ENCODE results near the gene SNN. TPM values are rescaled to one million over a fixed set of nuclear protein-coding genes. Genes with fewer than 3 reads are reported as not detected.

SNN gene
- total and polyA plus RNA-seq, 9 of the 15 experiments (the other 6 are each of a cell fraction or from before 2014, with no cell fraction given): 0.07 to 2.9 (median 1.9) TPM

- POLR2A ChIA-PET: interaction anchor here (0.5 to 1.2 kb wide), 3 partner anchors 11 to 14 kb away, joined by 3 to 5 read pairs (median 3); no protein-coding TSS in a partner anchor
- peak; percentile 72 to 76 for TF ChIP-seq NRF1 (conservative IDR thresholded peaks at IDR 0.05 in 1 of 2, IDR thresholded peaks at IDR 0.05 in 1 of 2)
- no peak for TF ChIP-seq ZBTB5 (IDR thresholded peaks at IDR 0.05)
- peak; percentile 49 for TF ChIP-seq HCFC1 (IDR thresholded peaks at IDR 0.05; ENCODE audit: low read depth, low read length)
- peak; percentile 72 for TF ChIP-seq NR2C1 (IDR thresholded peaks at IDR 0.05)
- peak; percentile 47; the same call in 1 of the 2 replicates for TF ChIP-seq NR2C1 (tag; IDR thresholded peaks at IDR 0.05)
Measured at GRCh38 chr16:11642765-11643116, 25.5 kb upstream of the SNN start.

More at GRCh38 chr16:11642765-11643116, 25.5 kb upstream of the SNN start:
- in situ Hi-C loops (cut with MboI) (no loop called here), intact Hi-C loops (cut with micrococcal nuclease) (no loop called here)
- Histone ChIP-seq H3K4me1 (replicated peaks in 1 of 2; ENCODE audit: control insufficient read depth in 2 of 2, insufficient read depth in 2 of 2, low read length in 2 of 2) (peaks cover 0 to 10% of the 10 kb centered on the region in 2 experiments; a peak in 3 of 5 replicates), H3K4me2 (ENCODE audit: insufficient read depth, low read length) (no peak overlapping the region), H3K4me3 (no peak overlapping the region), H3K79me2 (ENCODE audit: control insufficient read depth, insufficient read depth, low read length) (no peaks in the 10 kb centered on the region), H3K9me3 (replicated peaks; ENCODE audit: control insufficient read depth, insufficient read depth, low read depth, low read length) (no peaks in the 10 kb centered on the region), H2AFZ (ENCODE audit: low read depth, low read length) (no peak overlapping the region), H3K27ac (ENCODE audit: extremely low read depth, low read depth, low read length) (no peak overlapping the region), H3K9ac (ENCODE audit: insufficient read depth in 1 of 2, low read depth in 2 of 2, low read length in 2 of 2) (no peak overlapping the region), H4K20me1 (replicated peaks; ENCODE audit: control insufficient read depth, insufficient read depth, low read length) (0 out of 2 replicates have a peak, but pooled peaks cover 6% of the 10 kb centered on the region), H3K27me3 (ENCODE audit: control insufficient read depth in 2 of 2, insufficient read depth in 2 of 2, low read length in 2 of 2) (peaks cover 5 to 34% of the 10 kb centered on the region in 2 experiments; a peak in 4 of 5 replicates), H3K36me3 (ENCODE audit: control insufficient read depth, insufficient read depth, low read length) (no peaks in the 10 kb centered on the region), H3K9me1 (ENCODE audit: control insufficient read depth, insufficient read depth, low read length) (no peaks in the 10 kb centered on the region)
- 0% methylated on average over 4 of the region's 4 CpGs for WGBS (ENCODE audit: insufficient coverage, low coverage, missing lambda C conversion rate)
- DNase-seq (ENCODE audit: extremely low read depth in 1 of 4, low spot score in 3 of 4) (peak in 1 of 4 experiments; percentile 7), FAIRE-seq (no peak), ATAC-seq (peak; percentile 71)
- no TSS peak for BruUV-seq (replicated peaks)
- CTCF ChIA-PET (ENCODE audit: low intra/inter-chr PET ratio): interaction anchor here (0.6 kb wide), 1 partner anchor 227 kb away, joined by 3 read pairs; no protein-coding TSS in a partner anchor

Data from K562 (cell line).